Measurements from ENCODE around the gene THSD4. TPM values are rescaled to one million over a fixed set of nuclear protein-coding genes. Genes with fewer than 3 reads are reported as not detected.

THSD4 gene
- total RNA-seq, 2 experiments from 2014 or later: not detected

DNA sequence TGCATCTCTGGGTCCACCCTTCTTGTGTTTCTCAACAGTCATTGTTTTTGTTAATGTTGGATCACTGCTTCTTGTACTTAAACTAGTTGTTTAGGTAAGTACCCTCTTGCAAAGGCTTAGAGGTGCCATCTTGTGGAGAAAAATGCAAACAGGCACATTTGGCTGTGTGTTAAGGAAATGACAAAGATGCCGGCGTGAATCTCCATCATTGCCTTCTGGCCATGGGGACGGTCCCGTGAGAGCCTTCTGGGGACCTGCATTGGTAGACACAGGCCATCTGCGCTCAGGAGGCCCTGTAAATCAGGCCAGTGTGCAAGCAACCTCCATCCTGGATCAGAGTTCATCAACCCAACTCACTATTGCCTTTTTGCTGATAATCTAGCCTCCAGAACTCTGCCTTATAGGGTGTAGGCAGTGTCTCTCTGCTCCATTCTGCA is 536.5 kb downstream of the THSD4 start:
- intact Hi-C loops (cut with micrococcal nuclease; ENCODE audit: unreplicated experiment): loop anchor here (1.0 to 10.0 kb wide), 2 partner anchors 79 to 207 kb away; no protein-coding TSS in a partner anchor
- Histone ChIP-seq H3K36me3 (ENCODE audit: insufficient read depth, low read length) (no peaks in the 10 kb centered on the region), H3K4me3 (ENCODE audit: low read depth, low read length, poor library complexity, severe bottlenecking) (no peak overlapping the region), H3K4me2 (ENCODE audit: low read length) (no peak overlapping the region), H3K9me2 (ENCODE audit: insufficient read depth, low read length) (no peaks in the 10 kb centered on the region), H2AFZ (ENCODE audit: low read length) (0 out of 2 replicates have a peak overlapping the region, but pooled peaks have one; percentile 11), H3K9me3 (ENCODE audit: low read length) (no peaks in the 10 kb centered on the region), H3K27ac (ENCODE audit: low read depth, low read length, poor library complexity, severe bottlenecking) (no peak overlapping the region), H4K20me1 (ENCODE audit: insufficient read depth, low read length) (no peaks in the 10 kb centered on the region), H3K4me1 (ENCODE audit: insufficient read depth, low read length, poor library complexity, severe bottlenecking) (no peaks in the 10 kb centered on the region), H3K79me2 (ENCODE audit: insufficient read depth, low read depth, low read length) (no peaks in the 10 kb centered on the region)
- no TSS peak for BruUV-seq (replicated peaks)
- peak; percentile 45 for DNase-seq (ENCODE audit: low spot score)
- POLR2A ChIA-PET: no interaction called here
- TF ChIP-seq, protein P1, sequence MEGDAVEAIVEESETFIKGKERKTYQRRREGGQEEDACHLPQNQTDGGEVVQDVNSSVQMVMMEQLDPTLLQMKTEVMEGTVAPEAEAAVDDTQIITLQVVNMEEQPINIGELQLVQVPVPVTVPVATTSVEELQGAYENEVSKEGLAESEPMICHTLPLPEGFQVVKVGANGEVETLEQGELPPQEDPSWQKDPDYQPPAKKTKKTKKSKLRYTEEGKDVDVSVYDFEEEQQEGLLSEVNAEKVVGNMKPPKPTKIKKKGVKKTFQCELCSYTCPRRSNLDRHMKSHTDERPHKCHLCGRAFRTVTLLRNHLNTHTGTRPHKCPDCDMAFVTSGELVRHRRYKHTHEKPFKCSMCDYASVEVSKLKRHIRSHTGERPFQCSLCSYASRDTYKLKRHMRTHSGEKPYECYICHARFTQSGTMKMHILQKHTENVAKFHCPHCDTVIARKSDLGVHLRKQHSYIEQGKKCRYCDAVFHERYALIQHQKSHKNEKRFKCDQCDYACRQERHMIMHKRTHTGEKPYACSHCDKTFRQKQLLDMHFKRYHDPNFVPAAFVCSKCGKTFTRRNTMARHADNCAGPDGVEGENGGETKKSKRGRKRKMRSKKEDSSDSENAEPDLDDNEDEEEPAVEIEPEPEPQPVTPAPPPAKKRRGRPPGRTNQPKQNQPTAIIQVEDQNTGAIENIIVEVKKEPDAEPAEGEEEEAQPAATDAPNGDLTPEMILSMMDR (conservative IDR thresholded peaks at IDR 0.05; ENCODE audit: low read length): peak; percentile 78
- TF ChIP-seq EZH2phosphoT487 (IDR thresholded peaks at IDR 0.05; ENCODE audit: borderline replicate concordance, low read depth, low read length): no peak
- CTCF ChIA-PET (ENCODE audit: unreplicated experiment): no interaction called here

GRCh38 chr15:71654042-71654719 is 538.9 kb downstream of the THSD4 start:
- no TSS peak for BruUV-seq (replicated peaks)
- H2AFZ ChIP-seq (ENCODE audit: low read length): no peak overlapping the region
- no peak overlapping the region for H3K4me3 ChIP-seq (ENCODE audit: low read depth, low read length, poor library complexity, severe bottlenecking)
- no peaks in the 10 kb centered on the region for H4K20me1 ChIP-seq (ENCODE audit: insufficient read depth, low read length)
- ChIA-PET POLR2A (no interaction called here), CTCF (ENCODE audit: unreplicated experiment) (no interaction called here)
- no peaks in the 10 kb centered on the region for H3K9me3 ChIP-seq (ENCODE audit: low read length)
- intact Hi-C loops (cut with micrococcal nuclease; ENCODE audit: unreplicated experiment): loop anchor here (10.0 kb wide), 1 partner anchor 209 kb away; no protein-coding TSS in a partner anchor
- DNase-seq (ENCODE audit: low spot score): no peak
- no peaks in the 10 kb centered on the region for H3K9me2 ChIP-seq (ENCODE audit: insufficient read depth, low read length)
- H3K27ac ChIP-seq (ENCODE audit: low read depth, low read length, poor library complexity, severe bottlenecking): no peak overlapping the region
- no peaks in the 10 kb centered on the region for H3K4me1 ChIP-seq (ENCODE audit: insufficient read depth, low read length, poor library complexity, severe bottlenecking)
- TF ChIP-seq, protein P1 (conservative IDR thresholded peaks at IDR 0.05; ENCODE audit: low read length): no peak
- no peak for TF ChIP-seq EZH2phosphoT487 (IDR thresholded peaks at IDR 0.05; ENCODE audit: borderline replicate concordance, low read depth, low read length)
- no peaks in the 10 kb centered on the region for H3K79me2 ChIP-seq (ENCODE audit: insufficient read depth, low read depth, low read length)
- no peaks in the 10 kb centered on the region for H3K36me3 ChIP-seq (ENCODE audit: insufficient read depth, low read length)
- no peak overlapping the region for H3K4me2 ChIP-seq (ENCODE audit: low read length)

DNA sequence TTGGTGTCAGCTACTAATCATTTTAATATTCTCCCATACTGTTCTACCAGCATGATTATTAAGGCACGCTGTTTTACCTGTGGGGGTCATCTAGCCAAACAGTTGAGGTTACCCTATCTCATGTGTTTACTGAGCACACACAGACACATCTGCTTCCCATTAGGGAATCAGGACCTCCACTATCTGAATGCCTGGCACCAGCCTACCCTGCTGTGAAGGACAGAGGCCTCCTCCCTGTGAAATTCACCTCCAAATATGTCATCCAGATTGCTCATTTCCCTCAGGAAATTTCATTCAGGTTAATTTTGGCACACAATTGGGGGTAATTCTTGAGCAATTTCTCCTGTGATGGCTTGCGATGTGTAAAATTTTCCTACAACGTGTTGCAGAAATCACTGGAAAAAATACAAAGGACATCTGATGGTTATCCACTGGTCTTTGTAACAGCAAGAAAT is 539.5 kb downstream of the THSD4 start:
- CTCF ChIA-PET (ENCODE audit: unreplicated experiment): no interaction called here
- Histone ChIP-seq H3K9me2 (ENCODE audit: insufficient read depth, low read length) (no peaks in the 10 kb centered on the region), H4K20me1 (ENCODE audit: insufficient read depth, low read length) (no peaks in the 10 kb centered on the region), H3K9me3 (ENCODE audit: low read length) (no peaks in the 10 kb centered on the region), H2AFZ (ENCODE audit: low read length) (no peak overlapping the region), H3K36me3 (ENCODE audit: insufficient read depth, low read length) (no peaks in the 10 kb centered on the region), H3K4me2 (ENCODE audit: low read length) (no peak overlapping the region), H3K79me2 (ENCODE audit: insufficient read depth, low read depth, low read length) (no peaks in the 10 kb centered on the region), H3K4me3 (ENCODE audit: low read depth, low read length, poor library complexity, severe bottlenecking) (no peak overlapping the region), H3K27ac (ENCODE audit: low read depth, low read length, poor library complexity, severe bottlenecking) (no peak overlapping the region), H3K4me1 (ENCODE audit: insufficient read depth, low read length, poor library complexity, severe bottlenecking) (no peaks in the 10 kb centered on the region)
- intact Hi-C loops (cut with micrococcal nuclease; ENCODE audit: unreplicated experiment): loop anchor here (10.0 kb wide), 1 partner anchor 210 kb away; no protein-coding TSS in a partner anchor
- no TSS peak for BruUV-seq (replicated peaks)
- POLR2A ChIA-PET: no interaction called here
- TF ChIP-seq EZH2phosphoT487 (IDR thresholded peaks at IDR 0.05; ENCODE audit: borderline replicate concordance, low read depth, low read length): no peak
- TF ChIP-seq, protein P1 (conservative IDR thresholded peaks at IDR 0.05; ENCODE audit: low read length): no peak
- no peak for DNase-seq (ENCODE audit: low spot score)
